GM10248 (cell line): ENCODE data around the gene GAREM2.

ENCODE experiments used
- CTCF ChIA-PET: fragments of 300-600 bp; sonication (Branson Sonifier 250); formaldehyde crosslinking; extraction: SDS; loops from one replicate; lab custom pipeline; 2021; ENCODE audit warnings: antibody characterized with exemption; lab: Yijun Ruan, JAX
- POLR2A ChIA-PET: fragments of 350-650 bp; sonication (Branson Sonifier 250); formaldehyde crosslinking; extraction: SDS; loops from one replicate; lab custom pipeline; 2020; ENCODE audit warnings: antibody characterized with exemption; lab: Yijun Ruan, JAX
- DNase-seq: peaks from one replicate; pipeline ENCODE4 v3.0.0; 2012; ENCODE audit errors: extremely low spot score
- TF ChIP-seq, protein P1 (sequence below): IDR thresholded peaks from 2 replicates; pipeline ENCODE4 v1.5.1; 2012; ENCODE audit warnings: mild to moderate bottlenecking, low read depth; ENCODE audit errors: extremely low read depth, missing control alignments, control extremely low read depth

The GAREM2 gene

DNA sequence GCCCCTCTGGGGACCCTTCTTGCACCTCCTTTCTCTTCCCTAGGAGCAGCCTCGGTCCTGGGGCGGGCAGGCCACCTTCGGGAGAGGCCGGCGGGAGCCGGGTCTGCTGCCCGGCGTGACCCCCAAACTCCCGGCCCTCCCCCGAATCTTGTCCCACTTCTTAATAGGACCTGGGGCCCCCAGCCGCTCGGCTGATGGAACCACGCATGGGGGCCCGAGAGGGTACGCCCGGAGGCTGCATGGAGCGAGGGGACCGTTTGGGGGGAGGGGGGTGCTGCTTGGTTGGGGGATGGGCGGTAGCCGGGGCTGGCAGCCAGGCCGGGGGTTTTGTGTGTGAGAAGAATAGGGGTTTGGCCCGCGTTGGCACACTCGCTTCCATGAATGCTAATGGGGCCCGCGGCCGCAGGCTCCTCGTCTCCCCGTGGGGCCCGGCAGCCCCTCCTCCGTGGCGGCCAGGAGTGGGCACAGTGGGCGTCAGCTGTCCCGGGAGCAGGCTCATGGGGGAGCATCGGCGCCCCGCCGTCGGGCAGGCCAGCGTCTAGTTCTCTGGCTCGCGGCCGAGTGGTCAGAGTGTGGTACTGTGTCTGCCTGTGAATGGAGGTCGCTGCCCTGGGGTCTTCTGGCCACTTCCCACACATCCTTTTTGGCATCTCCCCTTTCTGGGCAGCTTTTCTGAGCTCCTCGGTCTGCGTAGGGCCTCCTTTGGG, 1.0 kb downstream of the GAREM2 start:
- DNase-seq: no peak
- ChIA-PET CTCF (interaction anchor here (1.5 to 4.0 kb wide), 2 partner anchors 11 to 13 kb away, joined by 4 to 17 read pairs; no protein-coding TSS in a partner anchor), POLR2A (no interaction called here)
- TF ChIP-seq, protein P1, sequence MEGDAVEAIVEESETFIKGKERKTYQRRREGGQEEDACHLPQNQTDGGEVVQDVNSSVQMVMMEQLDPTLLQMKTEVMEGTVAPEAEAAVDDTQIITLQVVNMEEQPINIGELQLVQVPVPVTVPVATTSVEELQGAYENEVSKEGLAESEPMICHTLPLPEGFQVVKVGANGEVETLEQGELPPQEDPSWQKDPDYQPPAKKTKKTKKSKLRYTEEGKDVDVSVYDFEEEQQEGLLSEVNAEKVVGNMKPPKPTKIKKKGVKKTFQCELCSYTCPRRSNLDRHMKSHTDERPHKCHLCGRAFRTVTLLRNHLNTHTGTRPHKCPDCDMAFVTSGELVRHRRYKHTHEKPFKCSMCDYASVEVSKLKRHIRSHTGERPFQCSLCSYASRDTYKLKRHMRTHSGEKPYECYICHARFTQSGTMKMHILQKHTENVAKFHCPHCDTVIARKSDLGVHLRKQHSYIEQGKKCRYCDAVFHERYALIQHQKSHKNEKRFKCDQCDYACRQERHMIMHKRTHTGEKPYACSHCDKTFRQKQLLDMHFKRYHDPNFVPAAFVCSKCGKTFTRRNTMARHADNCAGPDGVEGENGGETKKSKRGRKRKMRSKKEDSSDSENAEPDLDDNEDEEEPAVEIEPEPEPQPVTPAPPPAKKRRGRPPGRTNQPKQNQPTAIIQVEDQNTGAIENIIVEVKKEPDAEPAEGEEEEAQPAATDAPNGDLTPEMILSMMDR: no peak

DNA sequence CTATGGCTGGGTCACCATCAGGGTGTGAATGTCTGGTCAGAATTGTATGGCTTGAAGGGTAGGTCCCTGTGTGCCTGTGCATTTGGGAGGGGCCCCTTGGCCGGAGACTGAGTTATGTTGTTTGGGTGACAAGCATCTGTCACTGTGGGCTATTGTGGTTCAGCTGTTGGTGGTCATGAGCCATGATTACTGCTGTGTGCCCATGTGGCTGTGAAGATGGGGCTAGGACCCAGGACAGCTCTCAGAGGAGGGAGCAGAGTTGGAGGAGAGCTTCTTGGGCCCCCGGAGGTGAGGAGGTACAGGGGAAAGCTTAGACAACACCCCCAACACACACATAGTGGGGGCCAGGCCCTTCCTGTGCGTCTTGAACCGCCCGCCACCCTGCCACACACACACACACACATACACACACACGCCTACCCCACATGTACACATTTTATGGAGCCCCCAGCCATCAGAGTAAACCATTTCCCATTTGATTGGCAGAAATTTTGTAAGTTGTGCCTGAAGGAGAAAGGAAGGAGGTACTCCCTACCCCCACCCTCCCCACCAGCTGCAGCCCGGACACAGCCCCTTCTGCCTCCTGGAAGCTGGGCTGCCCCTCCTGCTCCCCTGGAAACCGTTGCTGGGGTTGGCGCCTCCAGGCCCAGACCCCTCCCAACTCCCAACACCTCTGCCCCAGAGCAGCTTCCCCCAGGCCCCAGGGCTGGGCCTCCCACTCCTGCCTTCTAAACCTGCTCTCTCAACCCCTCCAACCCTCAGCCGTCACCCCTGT, 2.0 kb downstream of the GAREM2 start:
- TF ChIP-seq, protein P1: no peak
- no peak for DNase-seq
- CTCF ChIA-PET: interaction anchor here (1.0 to 2.7 kb wide), 6 partner anchors 10 to 224 kb away, joined by 3 to 17 read pairs (median 4); no protein-coding TSS in a partner anchor

DNA sequence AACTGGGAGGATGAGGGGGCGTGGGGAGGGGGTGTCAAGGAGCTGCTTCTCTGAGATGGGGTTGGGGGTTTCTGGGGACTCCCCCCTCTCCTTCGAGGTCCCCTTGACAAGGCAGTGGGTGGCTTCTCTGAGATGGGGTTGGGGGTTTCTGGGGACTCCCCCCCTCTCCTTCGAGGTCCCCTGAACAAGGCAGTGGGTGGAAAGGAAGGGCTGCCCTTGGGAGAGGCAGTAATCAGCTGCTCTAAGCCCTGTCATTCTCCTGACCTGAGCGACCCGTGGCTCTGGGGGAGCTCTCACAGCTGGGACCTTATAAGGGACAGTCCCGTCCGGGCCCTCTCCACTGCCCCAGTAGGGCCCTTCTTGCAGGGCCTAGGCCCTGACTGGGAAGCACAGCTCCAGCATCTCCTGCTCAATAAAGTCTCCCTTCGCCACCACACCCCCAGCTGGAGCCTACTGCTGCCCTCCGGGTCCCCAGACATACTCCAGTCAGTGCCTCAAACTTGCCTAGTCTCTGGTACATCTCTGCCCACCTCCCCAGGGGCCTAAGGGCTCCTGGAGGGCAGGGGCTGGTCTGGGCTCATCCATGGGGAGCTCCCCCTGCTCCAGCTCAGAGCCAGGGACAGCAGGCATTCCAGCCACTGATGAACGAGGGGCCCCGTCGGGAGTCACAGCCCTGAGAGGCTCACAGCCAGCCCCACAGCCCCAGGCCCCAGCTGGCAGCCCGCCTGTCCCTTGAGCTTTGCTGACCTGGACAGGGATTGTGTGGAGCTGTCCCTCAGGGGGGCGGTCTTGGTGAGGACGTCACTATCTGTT, 2.8 kb downstream of the GAREM2 start:
- CTCF ChIA-PET: interaction anchor here (1.0 to 2.7 kb wide), 6 partner anchors 9 to 225 kb away, joined by 3 to 17 read pairs (median 4); no protein-coding TSS in a partner anchor
- TF ChIP-seq, protein P1: no peak
- DNase-seq: peak; percentile 62
- POLR2A ChIA-PET: no interaction called here

More for the DNA sequence above, 2.0 kb downstream of the GAREM2 start:
- POLR2A ChIA-PET: no interaction called here

DNA sequence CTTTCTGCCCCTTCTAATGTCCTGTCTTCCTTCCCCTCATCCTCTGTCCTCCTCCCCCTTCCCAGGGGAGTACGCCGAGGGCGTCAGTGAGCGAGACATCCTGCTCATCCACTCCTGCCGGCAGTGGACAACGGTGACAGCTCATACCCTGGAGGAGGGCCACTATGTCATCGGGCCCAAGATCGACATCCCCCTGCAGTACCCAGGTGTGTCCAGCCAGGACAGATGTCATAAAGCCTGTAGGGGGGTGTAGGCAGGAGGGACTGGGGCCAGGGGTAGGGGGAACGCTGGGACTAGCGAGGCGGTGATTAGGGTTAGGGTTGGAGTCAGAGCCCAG, 3.4 kb downstream of the GAREM2 start:
- DNase-seq: no peak
- TF ChIP-seq, protein P1: no peak
- ChIA-PET CTCF (interaction anchor here (1.0 to 2.7 kb wide), 5 partner anchors 8 to 226 kb away, joined by 3 to 17 read pairs (median 3); no protein-coding TSS in a partner anchor), POLR2A (no interaction called here)

DNA sequence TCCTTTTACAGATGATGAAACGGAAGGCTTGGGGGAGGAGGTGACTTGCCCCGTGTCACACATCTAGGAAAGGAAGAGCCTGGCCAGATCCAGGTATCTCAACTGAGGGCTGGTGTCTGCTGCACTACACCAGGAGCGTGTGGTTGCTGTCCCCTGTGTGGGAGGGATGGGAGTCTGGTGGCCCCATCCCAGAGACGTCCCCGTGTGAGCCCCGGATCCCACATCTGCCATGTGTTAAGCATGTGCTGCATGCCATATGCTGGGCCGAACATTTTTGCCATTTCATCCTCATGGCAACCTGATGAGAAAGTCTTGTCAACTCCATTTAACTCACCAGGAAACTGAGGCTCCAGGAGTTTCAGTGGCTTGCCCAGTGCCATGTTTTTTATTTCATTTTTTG, 4.2 kb downstream of the GAREM2 start:
- CTCF ChIA-PET: interaction anchor here (2.7 kb wide), 1 partner anchor 7 kb away, joined by 17 read pairs; no protein-coding TSS in a partner anchor
- POLR2A ChIA-PET: no interaction called here
- TF ChIP-seq, protein P1: no peak
- DNase-seq: no peak

DNA sequence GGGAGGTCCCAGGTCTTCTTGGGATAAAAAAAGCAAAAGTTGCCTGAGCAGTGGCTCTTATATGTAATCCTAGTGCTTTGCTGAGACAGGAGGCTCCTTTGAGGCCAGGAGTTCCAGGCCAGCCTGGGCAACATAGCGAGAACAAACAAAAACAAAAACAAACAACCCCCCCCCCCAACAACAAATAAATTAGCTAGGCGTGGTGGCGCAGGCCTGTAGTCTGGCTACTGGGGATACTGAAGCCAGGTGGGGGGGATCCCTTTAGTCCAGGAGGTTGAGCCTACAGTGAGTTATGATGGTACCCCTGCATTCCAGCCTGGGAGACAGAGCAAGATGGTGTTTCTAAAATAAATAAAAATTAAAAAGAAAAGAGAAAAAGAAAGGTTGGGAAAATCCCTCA, 5.4 kb downstream of the GAREM2 start:
- ChIA-PET POLR2A (no interaction called here), CTCF (no interaction called here)
- TF ChIP-seq, protein P1: no peak
- no peak for DNase-seq
